HG03066 (cell line): Measurements from ENCODE around the gene CRYBG3.
"Not testable (repeated sequence)": the region's sequence is repeated elsewhere in the genome, so short reads cannot be mapped to it uniquely, and the experiment has no call there.

Source experiments
- ATAC-seq: cut with Tn5 transposase; IDR thresholded peaks from one replicate; pipeline ENCODE4 v1.9.1; 2021; ENCODE audit warnings: low read depth; ENCODE audit not compliant: unreplicated experiment

CRYBG3 gene

GRCh38 chr3:97892852-97893251 lies 71.0 kb downstream of the CRYBG3 start:
- ATAC-seq, result no peak

- ATAC-seq, result peak; percentile 65
Measured at GRCh38 chr3:97895216-97895615, 73.4 kb downstream of the CRYBG3 start.

GRCh38 chr3:97896129-97896528 lies 74.3 kb downstream of the CRYBG3 start:
- no peak for ATAC-seq

- no peak for ATAC-seq
Measured at GRCh38 chr3:97896547-97896946, 74.7 kb downstream of the CRYBG3 start.

- ATAC-seq, result no peak
Measured at GRCh38 chr3:97899331-97899730, 77.5 kb downstream of the CRYBG3 start.

- ATAC-seq, result no peak
Measured at GRCh38 chr3:97901313-97902248, 79.8 kb downstream of the CRYBG3 start.

GRCh38 chr3:97909830-97910229 lies 88.0 kb downstream of the CRYBG3 start:
- not testable (repeated sequence) for ATAC-seq

- not testable (repeated sequence) for ATAC-seq
Measured at GRCh38 chr3:97910236-97910831, 88.5 kb downstream of the CRYBG3 start.

- no peak for ATAC-seq
Measured at GRCh38 chr3:97910931-97911351, 89.1 kb downstream of the CRYBG3 start.

GRCh38 chr3:97911459-97911858 lies 89.6 kb downstream of the CRYBG3 start:
- no peak for ATAC-seq

- ATAC-seq, result no peak
Measured at GRCh38 chr3:97914388-97914787, 92.6 kb downstream of the CRYBG3 start.

GRCh38 chr3:97916576-97916975 lies 94.8 kb downstream of the CRYBG3 start:
- no peak for ATAC-seq

- ATAC-seq, result no peak
Measured at GRCh38 chr3:97917813-97918536, 96.2 kb downstream of the CRYBG3 start.

- no peak for ATAC-seq
Measured at GRCh38 chr3:97927704-97928103, 105.9 kb downstream of the CRYBG3 start.

- ATAC-seq, result no peak
Measured at GRCh38 chr3:97928986-97929385, 107.2 kb downstream of the CRYBG3 start.

GRCh38 chr3:97930018-97930417 lies 108.2 kb downstream of the CRYBG3 start:
- ATAC-seq, result no peak

GRCh38 chr3:97931218-97931617 lies 109.4 kb downstream of the CRYBG3 start:
- no peak for ATAC-seq

GRCh38 chr3:97932387-97932801 lies 110.6 kb downstream of the CRYBG3 start:
- no peak for ATAC-seq

- ATAC-seq, result no peak
Measured at GRCh38 chr3:97934980-97935695, 113.3 kb downstream of the CRYBG3 start.

- no peak for ATAC-seq
Measured at GRCh38 chr3:97935842-97936241, 114.0 kb downstream of the CRYBG3 start.

GRCh38 chr3:97937205-97937604 lies 115.4 kb downstream of the CRYBG3 start:
- ATAC-seq, result no peak
